IPS DF 6.9 (cell line): ENCODE results near the gene HHAT.

Source experiments
- DNase-seq: peaks from one replicate; pipeline ENCODE4 v3.0.0-alpha.2; 2013; ENCODE audit warnings: low read depth, low spot score
- H3K27ac ChIP-seq: one replicate; pipeline ENCODE4 v1.5.1; 2013; ENCODE audit warnings: low read length, control low read depth
- H3K27me3 ChIP-seq: 2 replicates; pipeline ENCODE4 v1.6.1; 2013; ENCODE audit warnings: mild to moderate bottlenecking, low read length; ENCODE audit not compliant: control insufficient read depth, insufficient read depth
- H3K36me3 ChIP-seq: 2 replicates; pipeline ENCODE4 v1.6.1; 2013; ENCODE audit warnings: low read length; ENCODE audit not compliant: control insufficient read depth, insufficient read depth
- H3K4me1 ChIP-seq: 2 replicates; pipeline ENCODE4 v1.6.1; 2013; ENCODE audit warnings: low read length; ENCODE audit not compliant: control insufficient read depth, insufficient read depth
- H3K4me3 ChIP-seq: 2 replicates; pipeline ENCODE4 v1.5.1; 2013; ENCODE audit warnings: mild to moderate bottlenecking, low read length
- H3K9me3 ChIP-seq: 2 replicates; pipeline ENCODE4 v1.6.1; 2013; ENCODE audit warnings: low read length, inconsistent platforms; ENCODE audit not compliant: control insufficient read depth, insufficient read depth
- WGBS: extraction: QIAGEN DNeasy Blood & Tissue Kit; methylation state at CpG from one replicate; pipeline ENCODE4 v1.1.7; 2013; ENCODE audit warnings: mixed read lengths, missing lambda C conversion rate; ENCODE audit not compliant: insufficient read length, insufficient coverage; 5-methylcytosine and 5-hydroxymethylcytosine counted together

HHAT gene

DNA sequence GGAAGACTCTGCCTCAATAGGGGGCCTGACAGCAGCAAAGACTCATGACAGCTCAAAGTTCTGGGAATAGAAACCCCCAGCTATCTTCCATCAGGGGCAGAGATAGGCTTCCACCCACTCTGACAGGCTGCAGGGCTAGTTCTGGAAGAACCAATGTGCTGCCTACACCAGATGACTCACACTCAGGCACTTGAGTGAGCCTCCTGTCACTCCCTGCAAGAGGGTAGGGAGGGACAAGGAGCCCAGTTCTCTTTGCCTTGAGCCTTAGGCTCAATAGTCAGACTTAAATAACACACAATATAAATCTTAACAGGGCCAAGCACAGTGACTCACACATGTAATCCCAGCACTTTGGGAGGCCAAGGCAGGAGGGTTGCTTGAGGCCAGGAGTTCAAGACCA, 386.4 kb downstream of the HHAT start:
- H3K27ac ChIP-seq, result no peak overlapping the region
- no peak overlapping the region for H3K4me3 ChIP-seq
- H3K27me3 ChIP-seq, result no peaks in the 10 kb centered on the region
- no peaks in the 10 kb centered on the region for H3K9me3 ChIP-seq
- no peaks in the 10 kb centered on the region for H3K36me3 ChIP-seq
- no peaks in the 10 kb centered on the region for H3K4me1 ChIP-seq
- DNase-seq, result no peak

DNA sequence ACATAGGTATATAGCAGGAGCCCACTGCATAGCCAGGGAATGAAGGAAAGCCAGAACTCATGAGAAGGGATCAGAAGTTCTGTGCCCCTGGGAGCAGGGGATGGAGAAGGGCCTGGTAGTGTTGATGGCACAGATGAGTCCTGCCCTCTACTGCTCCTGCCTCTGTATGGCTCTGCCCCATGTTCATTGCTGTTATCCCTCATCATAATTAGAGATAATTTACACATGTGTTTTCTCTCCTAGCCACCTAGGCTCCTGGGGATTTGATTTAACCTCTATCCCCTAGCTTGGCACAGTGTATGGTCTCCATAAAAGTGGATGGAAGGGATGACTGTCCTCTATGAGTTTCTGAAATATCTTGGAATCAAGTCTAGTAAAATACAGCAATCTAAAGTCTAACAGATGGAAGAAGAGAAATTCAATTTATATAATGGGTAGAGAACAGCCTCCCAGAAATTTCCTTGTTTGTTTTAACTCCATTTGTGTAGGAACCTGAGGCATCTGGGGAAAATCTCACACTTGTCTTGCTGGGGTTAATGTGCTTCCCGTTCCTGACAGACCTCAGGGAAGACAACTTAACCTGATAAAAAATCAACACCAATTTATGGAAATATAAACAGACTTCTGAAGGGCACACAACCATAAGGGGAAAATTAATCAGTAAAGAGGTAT, 393.8 kb downstream of the HHAT start:
- DNase-seq, result no peak
- no peaks in the 10 kb centered on the region for H3K36me3 ChIP-seq
- no peaks in the 10 kb centered on the region for H3K9me3 ChIP-seq
- H3K27me3 ChIP-seq, result no peaks in the 10 kb centered on the region
- no peak overlapping the region for H3K27ac ChIP-seq
- no peak overlapping the region for H3K4me3 ChIP-seq
- H3K4me1 ChIP-seq, result no peaks in the 10 kb centered on the region
- no CpG with 5 or more reads among the region's 1 CpG for WGBS

DNA sequence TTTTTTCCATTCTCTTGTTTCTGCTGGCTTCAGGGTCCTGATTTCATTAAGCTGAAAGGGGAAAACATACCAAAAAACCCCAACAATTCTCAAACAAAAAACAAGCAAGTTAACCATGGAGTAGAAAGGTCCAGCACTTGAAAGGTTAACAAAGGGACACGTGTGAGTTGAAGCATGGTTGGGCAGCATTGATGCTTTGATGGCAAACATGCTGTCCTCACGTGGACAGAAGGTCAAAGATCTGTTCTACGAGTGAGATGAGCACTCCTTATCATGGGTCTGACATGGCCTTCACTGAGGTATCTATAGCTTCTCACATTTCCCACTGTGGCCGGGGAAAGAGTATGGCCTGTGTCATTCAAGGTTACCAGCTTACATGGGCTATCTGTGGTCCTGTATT, 394.9 kb downstream of the HHAT start:
- no CpG with 5 or more reads among the region's 4 CpGs for WGBS

DNA sequence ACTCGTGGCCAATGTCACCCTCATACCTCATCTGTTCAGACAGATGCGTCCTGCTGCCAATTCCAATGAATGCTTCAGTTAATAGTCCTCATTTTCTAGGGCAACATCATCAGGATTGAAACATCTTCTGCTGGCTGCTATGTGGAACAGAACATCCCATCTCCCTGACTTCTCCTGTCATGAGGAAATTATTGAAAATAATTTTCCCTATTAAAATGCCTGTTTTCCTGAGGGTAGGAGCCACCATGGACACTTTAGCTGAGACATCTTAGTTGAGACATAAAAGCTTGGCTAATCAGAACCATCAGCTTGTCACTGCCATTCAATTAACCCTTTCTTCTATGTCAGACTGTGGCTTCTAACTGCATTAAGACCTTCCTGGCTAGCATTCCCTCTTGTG, 396.1 kb downstream of the HHAT start:
- Histone ChIP-seq H3K4me1 (no peaks in the 10 kb centered on the region), H3K36me3 (no peaks in the 10 kb centered on the region), H3K9me3 (no peaks in the 10 kb centered on the region), H3K4me3 (no peak overlapping the region), H3K27ac (no peak overlapping the region), H3K27me3 (no peaks in the 10 kb centered on the region)
- DNase-seq, result no peak
- WGBS, result no CpG with 5 or more reads among the region's 2 CpGs

More for the DNA sequence above, 394.9 kb downstream of the HHAT start:
- H3K27ac ChIP-seq, result no peak overlapping the region
- no peaks in the 10 kb centered on the region for H3K4me1 ChIP-seq
- no peaks in the 10 kb centered on the region for H3K36me3 ChIP-seq
- H3K9me3 ChIP-seq, result no peaks in the 10 kb centered on the region
- no peaks in the 10 kb centered on the region for H3K27me3 ChIP-seq
- DNase-seq, result no peak
- no peak overlapping the region for H3K4me3 ChIP-seq
